Esophagus muscularis mucosa (tissue), 3 donors: ENCODE data around the gene CHDH.

Experiments used
- POLR2A ChIP-seq: fragments of 450-650 bp; IDR thresholded peaks from one replicate; pipeline ENCODE4 v1.6.1; 2017; ENCODE audit warnings: antibody characterized with exemption, moderate library complexity, mild to moderate bottlenecking, low read depth
- POLR2AphosphoS5 ChIP-seq, 2 donors: sonication (generic); formaldehyde crosslinking; IDR thresholded peaks; one replicate each; pipeline ENCODE4 v1.6.1; 2017; ENCODE audit warnings: antibody characterized with exemption in 2 of 2
- TF ChIP-seq, protein P1 (sequence below), 3 experiments: fragments of 200-600 bp in 2 of 3; fragments of 450-650 bp in 1 of 3; sonication (generic) in 2 of 3; IDR thresholded peaks; one replicate each; pipeline ENCODE4 v1.5.1; 2017 to 2019; ENCODE audit warnings: antibody characterized with exemption in 3 of 3, mild to moderate bottlenecking in 2 of 3, moderate library complexity in 1 of 3

DNA sequence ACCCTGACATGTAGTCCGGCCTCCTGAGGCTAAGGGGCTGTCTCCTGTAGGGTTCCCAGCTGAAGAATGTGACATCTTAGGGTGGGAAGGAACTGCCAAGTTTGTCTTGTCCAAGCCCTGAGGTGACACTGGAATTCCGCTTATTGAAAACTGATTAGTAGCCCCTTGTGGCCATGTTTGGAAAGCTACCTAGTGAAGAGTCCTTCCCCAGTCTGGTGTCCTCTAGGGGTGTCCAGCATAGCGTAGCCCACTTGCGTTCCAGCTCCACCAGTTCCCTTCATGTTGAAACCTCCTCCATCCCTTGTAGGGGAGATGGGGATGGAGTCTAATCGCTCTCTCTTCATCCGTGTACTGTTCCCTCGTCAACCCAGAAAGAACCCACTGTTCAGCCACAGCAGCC, 79.5 kb downstream of the CHDH start:
- TF ChIP-seq, protein P1, sequence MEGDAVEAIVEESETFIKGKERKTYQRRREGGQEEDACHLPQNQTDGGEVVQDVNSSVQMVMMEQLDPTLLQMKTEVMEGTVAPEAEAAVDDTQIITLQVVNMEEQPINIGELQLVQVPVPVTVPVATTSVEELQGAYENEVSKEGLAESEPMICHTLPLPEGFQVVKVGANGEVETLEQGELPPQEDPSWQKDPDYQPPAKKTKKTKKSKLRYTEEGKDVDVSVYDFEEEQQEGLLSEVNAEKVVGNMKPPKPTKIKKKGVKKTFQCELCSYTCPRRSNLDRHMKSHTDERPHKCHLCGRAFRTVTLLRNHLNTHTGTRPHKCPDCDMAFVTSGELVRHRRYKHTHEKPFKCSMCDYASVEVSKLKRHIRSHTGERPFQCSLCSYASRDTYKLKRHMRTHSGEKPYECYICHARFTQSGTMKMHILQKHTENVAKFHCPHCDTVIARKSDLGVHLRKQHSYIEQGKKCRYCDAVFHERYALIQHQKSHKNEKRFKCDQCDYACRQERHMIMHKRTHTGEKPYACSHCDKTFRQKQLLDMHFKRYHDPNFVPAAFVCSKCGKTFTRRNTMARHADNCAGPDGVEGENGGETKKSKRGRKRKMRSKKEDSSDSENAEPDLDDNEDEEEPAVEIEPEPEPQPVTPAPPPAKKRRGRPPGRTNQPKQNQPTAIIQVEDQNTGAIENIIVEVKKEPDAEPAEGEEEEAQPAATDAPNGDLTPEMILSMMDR (IDR thresholded peaks at IDR 0.05), result no peak
- TF ChIP-seq POLR2A, result no peak
- TF ChIP-seq POLR2AphosphoS5 (IDR thresholded peaks at IDR 0.05), result no peak
